ENCODE results near the gene SORCS1. TPM values are rescaled to one million over a fixed set of nuclear protein-coding genes. Genes with fewer than 3 reads are reported as not detected.

Gene SORCS1
- total RNA-seq, 4 donors from 2014 or later, result 0.16 to 0.68 (median 0.61) TPM

DNA sequence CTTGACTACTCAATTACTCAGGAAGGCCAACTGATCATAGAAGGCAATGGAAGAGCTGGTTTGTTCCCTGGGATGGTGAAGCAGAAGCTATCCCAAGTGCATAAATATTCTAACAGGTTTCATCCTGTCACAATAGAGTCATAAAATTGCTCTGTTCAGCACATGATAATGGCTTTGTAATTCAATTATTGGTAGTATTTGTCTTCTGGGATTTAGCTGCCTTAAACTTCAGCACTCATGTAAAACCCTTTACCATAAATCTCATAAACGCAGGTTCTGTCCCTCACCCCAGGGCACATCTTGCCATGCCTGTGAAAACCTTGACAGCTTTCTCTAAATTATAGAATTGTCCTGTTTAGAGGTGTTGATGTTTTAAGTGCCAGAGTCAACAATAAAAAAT is 417.6 kb downstream of the SORCS1 start:
- TF ChIP-seq, protein P1, sequence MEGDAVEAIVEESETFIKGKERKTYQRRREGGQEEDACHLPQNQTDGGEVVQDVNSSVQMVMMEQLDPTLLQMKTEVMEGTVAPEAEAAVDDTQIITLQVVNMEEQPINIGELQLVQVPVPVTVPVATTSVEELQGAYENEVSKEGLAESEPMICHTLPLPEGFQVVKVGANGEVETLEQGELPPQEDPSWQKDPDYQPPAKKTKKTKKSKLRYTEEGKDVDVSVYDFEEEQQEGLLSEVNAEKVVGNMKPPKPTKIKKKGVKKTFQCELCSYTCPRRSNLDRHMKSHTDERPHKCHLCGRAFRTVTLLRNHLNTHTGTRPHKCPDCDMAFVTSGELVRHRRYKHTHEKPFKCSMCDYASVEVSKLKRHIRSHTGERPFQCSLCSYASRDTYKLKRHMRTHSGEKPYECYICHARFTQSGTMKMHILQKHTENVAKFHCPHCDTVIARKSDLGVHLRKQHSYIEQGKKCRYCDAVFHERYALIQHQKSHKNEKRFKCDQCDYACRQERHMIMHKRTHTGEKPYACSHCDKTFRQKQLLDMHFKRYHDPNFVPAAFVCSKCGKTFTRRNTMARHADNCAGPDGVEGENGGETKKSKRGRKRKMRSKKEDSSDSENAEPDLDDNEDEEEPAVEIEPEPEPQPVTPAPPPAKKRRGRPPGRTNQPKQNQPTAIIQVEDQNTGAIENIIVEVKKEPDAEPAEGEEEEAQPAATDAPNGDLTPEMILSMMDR (IDR thresholded peaks at IDR 0.05; ENCODE audit: low read depth), result no peak

DNA sequence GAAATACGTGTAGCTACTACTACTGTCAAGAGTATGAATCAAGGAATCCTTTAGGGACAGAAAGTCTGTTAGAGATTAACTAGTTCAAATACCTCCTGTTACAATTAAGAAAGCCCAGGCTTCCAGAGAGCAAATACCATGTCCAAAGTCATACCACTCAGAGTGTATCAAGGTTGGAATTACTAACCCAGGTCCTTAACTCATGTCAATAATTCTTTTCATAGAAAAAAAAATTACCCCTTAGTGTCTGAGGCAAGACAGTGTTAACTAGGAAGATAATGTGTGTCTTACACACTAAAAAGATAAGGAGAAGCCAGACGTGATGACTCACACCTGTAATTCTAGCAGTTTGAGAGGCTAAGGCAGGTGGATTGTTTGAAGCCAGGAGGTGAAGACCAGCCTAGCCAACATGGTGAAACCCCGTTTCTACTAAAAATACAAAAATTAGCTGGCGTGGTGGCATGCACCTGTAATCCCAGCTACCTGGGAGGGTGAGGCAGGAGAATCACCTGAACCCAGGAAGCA is 423.4 kb downstream of the SORCS1 start:
- TF ChIP-seq, protein P1 (IDR thresholded peaks at IDR 0.05; ENCODE audit: low read depth), result no peak

DNA sequence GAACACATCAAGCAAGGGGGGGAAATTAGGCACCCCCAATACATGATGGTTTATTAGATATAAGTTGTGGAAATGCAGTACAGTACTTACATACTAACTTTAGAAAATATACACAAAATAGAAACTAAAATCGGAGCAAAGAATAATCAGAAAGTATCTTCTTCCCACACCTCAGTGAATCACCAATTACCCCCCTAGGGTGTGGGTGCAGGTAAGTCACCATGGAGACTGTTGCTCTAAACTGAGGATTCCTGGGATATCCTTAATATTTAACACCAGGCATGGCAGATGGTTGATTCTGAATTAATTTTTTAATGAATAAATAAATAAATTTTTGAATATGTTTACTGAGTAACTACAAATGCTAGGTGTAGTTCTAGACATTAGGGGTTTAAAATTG is 424.4 kb downstream of the SORCS1 start:
- TF ChIP-seq, protein P1 (IDR thresholded peaks at IDR 0.05; ENCODE audit: low read depth), result no peak

DNA sequence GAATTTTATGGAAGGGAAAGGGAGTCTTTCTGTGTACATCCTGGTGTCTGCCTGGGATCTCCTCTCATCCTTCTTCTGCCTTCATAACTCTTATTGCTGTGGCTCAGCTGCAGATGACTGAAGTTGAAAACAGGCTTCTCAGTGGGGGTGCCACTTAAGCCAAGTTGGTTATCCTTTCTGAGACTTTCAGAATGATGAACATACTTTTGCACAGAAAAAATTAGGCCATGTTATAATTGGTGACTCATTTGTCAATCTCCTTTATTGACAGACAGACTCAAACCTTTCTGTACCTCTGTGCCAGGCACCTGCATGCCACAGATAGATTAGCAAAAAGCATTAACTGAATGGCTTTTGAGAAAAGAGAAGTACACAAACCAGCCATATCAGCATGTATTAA is 430.3 kb downstream of the SORCS1 start:
- TF ChIP-seq, protein P1 (IDR thresholded peaks at IDR 0.05; ENCODE audit: low read depth), result no peak

DNA sequence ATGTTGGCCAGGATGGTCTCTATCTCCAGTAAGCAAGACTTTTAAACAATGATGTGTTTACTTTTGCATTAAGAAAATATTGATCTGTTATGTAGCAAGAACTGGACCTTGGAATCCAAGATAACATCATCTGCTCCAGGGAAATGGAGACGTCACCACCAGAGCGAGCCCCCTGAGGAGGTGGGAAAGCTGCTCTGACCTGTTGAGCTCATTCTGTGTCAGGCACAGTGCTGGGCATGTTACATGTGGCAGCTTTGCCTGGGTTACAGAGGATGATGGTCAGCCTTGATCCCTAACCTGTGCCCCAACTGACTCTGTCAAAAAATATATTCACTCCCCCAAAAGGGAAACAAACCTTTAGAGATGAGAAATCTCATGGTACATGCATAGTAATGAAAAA is 436.3 kb downstream of the SORCS1 start:
- TF ChIP-seq, protein P1 (IDR thresholded peaks at IDR 0.05; ENCODE audit: low read depth), result no peak

DNA sequence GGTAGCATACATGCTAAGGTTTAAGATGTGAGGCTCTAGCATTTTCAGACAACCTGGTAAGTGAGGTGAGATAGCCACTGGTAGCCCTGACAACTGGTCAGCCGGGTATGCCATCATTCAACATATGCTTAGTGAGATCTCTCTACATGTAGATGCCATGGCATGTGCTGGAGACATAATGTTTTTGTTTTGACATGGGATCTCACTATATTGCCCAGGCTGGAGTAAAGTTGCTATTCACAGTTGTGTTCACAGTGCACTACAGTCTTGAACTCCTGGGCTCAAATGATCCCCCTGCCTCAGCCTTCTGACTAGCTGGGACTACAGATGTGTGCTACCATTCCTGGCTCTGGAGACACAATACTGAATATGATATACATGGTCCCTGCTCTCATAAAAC is 437.3 kb downstream of the SORCS1 start:
- TF ChIP-seq, protein P1 (IDR thresholded peaks at IDR 0.05; ENCODE audit: low read depth), result no peak

DNA sequence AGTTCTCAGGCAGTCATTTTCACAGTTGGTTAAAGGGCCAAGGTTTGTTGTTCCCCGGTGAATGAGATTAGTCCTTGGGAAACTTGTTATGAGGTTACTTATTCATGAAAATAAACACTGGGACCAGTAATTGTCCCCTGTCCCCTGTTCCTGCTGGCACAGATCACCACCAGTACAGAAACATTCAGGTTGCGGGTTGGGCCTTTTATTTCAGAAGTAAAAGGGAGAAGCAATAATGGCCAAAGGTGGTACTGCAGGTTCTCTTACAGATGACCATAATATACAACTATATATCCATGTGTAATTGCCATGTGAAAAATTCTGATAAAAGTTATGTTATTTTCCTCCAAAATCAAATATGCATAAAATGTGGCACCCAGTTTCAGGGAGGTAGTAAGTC is 442.0 kb downstream of the SORCS1 start:
- TF ChIP-seq, protein P1 (IDR thresholded peaks at IDR 0.05; ENCODE audit: low read depth), result no peak
